ENCODE data around the gene FN1.

Gene FN1

DNA sequence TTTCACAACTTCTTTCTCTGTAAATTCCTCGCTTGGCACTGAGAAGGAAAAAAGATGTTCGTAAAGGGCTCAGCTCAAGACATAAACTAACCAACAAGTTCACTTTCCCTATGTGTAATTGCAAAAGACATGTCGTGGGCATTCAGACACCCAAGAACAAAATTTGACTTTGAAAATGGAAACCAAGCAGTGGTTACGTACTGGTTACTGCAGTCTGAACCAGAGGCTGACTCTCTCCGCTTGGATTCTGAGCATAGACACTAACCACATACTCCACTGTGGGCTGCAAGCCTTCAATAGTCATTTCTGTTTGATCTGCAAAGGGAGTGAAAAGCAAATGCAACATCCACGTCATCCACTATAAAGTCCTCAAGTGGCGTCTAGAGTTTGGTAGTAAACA is 53.9 kb downstream of the FN1 start:
- no peak for TF ChIP-seq EGR1 (IDR thresholded peaks at IDR 0.05)
- no peak for TF ChIP-seq TAF1 (IDR thresholded peaks at IDR 0.05; ENCODE audit: low read depth)
- TF ChIP-seq MAX (IDR thresholded peaks at IDR 0.05) = no peak
- no peak for TF ChIP-seq YY1 (IDR thresholded peaks at IDR 0.05; ENCODE audit: low read depth)
- TF ChIP-seq TEAD4 (IDR thresholded peaks at IDR 0.05) = no peak
- no peak for TF ChIP-seq USF1 (IDR thresholded peaks at IDR 0.05)
- no peak for TF ChIP-seq NFIC (IDR thresholded peaks at IDR 0.05)
- no peak for TF ChIP-seq TCF12 (IDR thresholded peaks at IDR 0.05; ENCODE audit: low read depth)

- no peak for TF ChIP-seq EGR1 (IDR thresholded peaks at IDR 0.05)
- no peak for TF ChIP-seq EP300 (IDR thresholded peaks at IDR 0.05; ENCODE audit: borderline replicate concordance)
- TF ChIP-seq USF1 (IDR thresholded peaks at IDR 0.05) = no peak
- TF ChIP-seq, protein P1, sequence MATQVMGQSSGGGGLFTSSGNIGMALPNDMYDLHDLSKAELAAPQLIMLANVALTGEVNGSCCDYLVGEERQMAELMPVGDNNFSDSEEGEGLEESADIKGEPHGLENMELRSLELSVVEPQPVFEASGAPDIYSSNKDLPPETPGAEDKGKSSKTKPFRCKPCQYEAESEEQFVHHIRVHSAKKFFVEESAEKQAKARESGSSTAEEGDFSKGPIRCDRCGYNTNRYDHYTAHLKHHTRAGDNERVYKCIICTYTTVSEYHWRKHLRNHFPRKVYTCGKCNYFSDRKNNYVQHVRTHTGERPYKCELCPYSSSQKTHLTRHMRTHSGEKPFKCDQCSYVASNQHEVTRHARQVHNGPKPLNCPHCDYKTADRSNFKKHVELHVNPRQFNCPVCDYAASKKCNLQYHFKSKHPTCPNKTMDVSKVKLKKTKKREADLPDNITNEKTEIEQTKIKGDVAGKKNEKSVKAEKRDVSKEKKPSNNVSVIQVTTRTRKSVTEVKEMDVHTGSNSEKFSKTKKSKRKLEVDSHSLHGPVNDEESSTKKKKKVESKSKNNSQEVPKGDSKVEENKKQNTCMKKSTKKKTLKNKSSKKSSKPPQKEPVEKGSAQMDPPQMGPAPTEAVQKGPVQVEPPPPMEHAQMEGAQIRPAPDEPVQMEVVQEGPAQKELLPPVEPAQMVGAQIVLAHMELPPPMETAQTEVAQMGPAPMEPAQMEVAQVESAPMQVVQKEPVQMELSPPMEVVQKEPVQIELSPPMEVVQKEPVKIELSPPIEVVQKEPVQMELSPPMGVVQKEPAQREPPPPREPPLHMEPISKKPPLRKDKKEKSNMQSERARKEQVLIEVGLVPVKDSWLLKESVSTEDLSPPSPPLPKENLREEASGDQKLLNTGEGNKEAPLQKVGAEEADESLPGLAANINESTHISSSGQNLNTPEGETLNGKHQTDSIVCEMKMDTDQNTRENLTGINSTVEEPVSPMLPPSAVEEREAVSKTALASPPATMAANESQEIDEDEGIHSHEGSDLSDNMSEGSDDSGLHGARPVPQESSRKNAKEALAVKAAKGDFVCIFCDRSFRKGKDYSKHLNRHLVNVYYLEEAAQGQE (IDR thresholded peaks at IDR 0.05; ENCODE audit: low read depth) = no peak
- no peak for TF ChIP-seq CEBPB (IDR thresholded peaks at IDR 0.05)
- TF ChIP-seq MAX (IDR thresholded peaks at IDR 0.05) = no peak
- no peak for TF ChIP-seq CREB1 (IDR thresholded peaks at IDR 0.05; ENCODE audit: low read depth)
- TF ChIP-seq TAF1 (IDR thresholded peaks at IDR 0.05; ENCODE audit: low read depth) = no peak
- TF ChIP-seq TEAD4 (IDR thresholded peaks at IDR 0.05) = no peak
- no peak for TF ChIP-seq TCF12 (IDR thresholded peaks at IDR 0.05; ENCODE audit: low read depth)
- TF ChIP-seq RAD21 (IDR thresholded peaks at IDR 0.05; ENCODE audit: low read depth) = no peak
- no peak for TF ChIP-seq YY1 (IDR thresholded peaks at IDR 0.05; ENCODE audit: low read depth)
- no peak for TF ChIP-seq NFIC (IDR thresholded peaks at IDR 0.05)
- no peak for TF ChIP-seq FOXM1 (IDR thresholded peaks at IDR 0.05; ENCODE audit: borderline replicate concordance, low read depth)
These were observed 55.2 kb downstream of the FN1 start for GRCh38 chr2:215380699-215381098.

DNA sequence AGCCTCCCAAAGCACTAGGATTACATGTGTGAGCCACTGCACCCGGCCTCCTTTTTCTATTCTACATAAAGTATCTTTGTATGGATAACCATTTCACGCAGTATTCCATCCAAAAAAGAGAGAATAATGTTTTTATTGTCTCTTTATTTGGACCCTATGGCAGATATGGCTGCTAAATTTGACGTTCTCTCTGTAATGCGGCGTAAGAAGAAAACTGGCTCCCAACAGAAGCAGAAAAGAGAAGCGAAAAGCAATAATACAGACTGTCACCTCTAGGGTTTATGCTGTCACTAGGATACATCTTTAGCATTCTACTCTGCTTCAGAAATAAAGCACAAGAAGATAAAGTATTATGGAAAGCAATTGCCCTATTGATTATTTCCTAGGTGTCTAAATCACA is 55.9 kb downstream of the FN1 start:
- no peak for TF ChIP-seq MAX (IDR thresholded peaks at IDR 0.05)
- no peak for TF ChIP-seq NFIC (IDR thresholded peaks at IDR 0.05)
- TF ChIP-seq RAD21 (IDR thresholded peaks at IDR 0.05; ENCODE audit: low read depth) = no peak
- TF ChIP-seq, protein P1 (IDR thresholded peaks at IDR 0.05; ENCODE audit: low read depth) = no peak
- no peak for TF ChIP-seq EGR1 (IDR thresholded peaks at IDR 0.05)
- no peak for TF ChIP-seq CEBPB (IDR thresholded peaks at IDR 0.05)
- TF ChIP-seq FOXM1 (IDR thresholded peaks at IDR 0.05; ENCODE audit: borderline replicate concordance, low read depth) = no peak
- no peak for TF ChIP-seq TAF1 (IDR thresholded peaks at IDR 0.05; ENCODE audit: low read depth)
- TF ChIP-seq CREB1 (IDR thresholded peaks at IDR 0.05; ENCODE audit: low read depth) = no peak
- no peak for TF ChIP-seq EP300 (IDR thresholded peaks at IDR 0.05; ENCODE audit: borderline replicate concordance)
- TF ChIP-seq USF1 (IDR thresholded peaks at IDR 0.05) = no peak
- TF ChIP-seq TEAD4 (IDR thresholded peaks at IDR 0.05) = no peak
- TF ChIP-seq ZBTB7A (IDR thresholded peaks at IDR 0.05; ENCODE audit: low read depth) = no peak
- no peak for TF ChIP-seq TCF12 (IDR thresholded peaks at IDR 0.05; ENCODE audit: low read depth)
- no peak for TF ChIP-seq YY1 (IDR thresholded peaks at IDR 0.05; ENCODE audit: low read depth)

DNA sequence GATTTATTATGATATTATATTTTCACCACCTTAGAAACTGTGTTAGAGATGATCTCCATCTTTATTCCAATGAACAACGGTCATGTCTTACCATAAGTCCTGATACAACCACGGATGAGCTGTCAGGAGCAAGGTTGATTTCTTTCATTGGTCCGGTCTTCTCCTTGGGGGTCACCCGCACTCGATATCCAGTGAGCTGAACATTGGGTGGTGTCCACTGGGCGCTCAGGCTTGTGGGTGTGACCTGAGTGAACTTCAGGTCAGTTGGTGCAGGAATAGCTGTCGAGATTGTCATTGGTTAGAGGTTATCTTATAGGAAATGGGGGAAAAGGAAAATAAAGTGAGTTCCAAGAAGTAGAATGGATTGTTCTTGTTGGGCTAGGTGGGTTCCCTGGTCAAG is 56.8 kb downstream of the FN1 start:
- no peak for TF ChIP-seq USF1 (IDR thresholded peaks at IDR 0.05)
- no peak for TF ChIP-seq NFIC (IDR thresholded peaks at IDR 0.05)
- no peak for TF ChIP-seq EGR1 (IDR thresholded peaks at IDR 0.05)
- no peak for TF ChIP-seq TCF12 (IDR thresholded peaks at IDR 0.05; ENCODE audit: low read depth)
- TF ChIP-seq ZBTB7A (IDR thresholded peaks at IDR 0.05; ENCODE audit: low read depth) = no peak
- TF ChIP-seq CEBPB (IDR thresholded peaks at IDR 0.05) = no peak
- TF ChIP-seq, protein P1 (IDR thresholded peaks at IDR 0.05; ENCODE audit: low read depth) = no peak

Data from Ishikawa (cell line).